NCI-H774 (cell line): ENCODE measurements around the gene TMEM150C.

Experiments
- DNase-seq: peaks from one replicate; lab custom pipeline; 2025; lab: John Stamatoyannopoulos, UW

The TMEM150C gene

DNA sequence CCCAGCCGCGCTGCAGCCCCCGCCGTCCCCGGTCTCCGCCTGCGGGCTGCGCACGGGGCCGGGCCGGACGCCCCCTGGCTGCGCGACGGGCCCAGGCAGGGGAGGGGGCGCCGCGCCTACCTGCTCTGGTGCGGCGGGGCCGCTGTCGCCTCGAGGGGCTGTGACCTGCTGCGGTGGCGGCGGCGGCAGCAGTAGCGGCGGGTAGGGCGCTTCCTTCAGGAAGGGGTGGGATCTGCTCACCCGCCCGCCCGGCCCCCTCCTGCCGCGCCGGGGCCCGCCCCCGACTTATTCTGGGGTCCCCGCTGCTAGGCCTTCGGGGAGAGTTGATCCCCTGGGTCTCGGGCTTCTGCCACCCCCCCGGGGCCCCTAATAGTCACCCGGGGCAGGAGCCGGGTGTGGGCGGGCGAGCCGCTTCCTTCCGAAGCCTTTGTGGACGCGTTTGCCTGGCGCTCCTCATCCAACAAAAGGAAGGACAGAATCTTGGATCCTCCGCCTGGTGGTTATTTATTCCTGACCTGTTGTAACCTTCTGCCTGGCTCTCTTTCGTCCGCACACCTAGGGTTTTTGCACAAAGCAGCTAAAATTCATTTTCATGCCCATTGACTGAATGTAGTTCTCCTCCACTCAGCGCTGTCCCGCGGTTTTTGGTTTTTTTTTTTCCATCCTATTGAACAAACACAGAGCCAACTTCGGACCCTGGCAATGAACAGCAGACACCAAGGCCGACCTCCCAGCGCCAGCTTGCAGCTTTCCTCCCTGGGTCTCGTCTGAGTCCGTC, at the start of gene TMEM150C:
TSS of gene TMEM150C (minus strand) at position 203 of the 778 bp plus-strand sequence. CDS start 57,331 bp downstream, outside the sequence.
- no peak for DNase-seq

DNA sequence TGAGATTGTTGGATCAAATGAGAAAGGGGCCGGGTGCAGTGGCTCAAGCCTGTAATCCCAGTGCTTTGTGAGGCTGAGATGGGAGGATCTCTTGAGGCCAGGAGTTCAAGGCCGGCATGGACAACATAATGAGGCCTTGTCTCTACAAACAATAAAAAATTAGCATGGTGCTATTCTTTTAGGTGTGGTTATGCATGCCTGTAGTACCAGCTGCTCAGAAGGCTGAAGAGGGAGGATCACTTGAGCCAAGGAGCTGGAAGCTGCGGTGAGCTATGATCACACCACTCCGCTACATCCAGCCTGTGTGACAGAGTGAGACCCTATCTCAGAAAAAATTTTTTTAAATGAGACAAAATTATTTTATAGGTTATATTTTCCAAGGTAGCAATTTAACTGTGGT, 49.7 kb upstream of the TMEM150C start:
- DNase-seq = no peak

DNA sequence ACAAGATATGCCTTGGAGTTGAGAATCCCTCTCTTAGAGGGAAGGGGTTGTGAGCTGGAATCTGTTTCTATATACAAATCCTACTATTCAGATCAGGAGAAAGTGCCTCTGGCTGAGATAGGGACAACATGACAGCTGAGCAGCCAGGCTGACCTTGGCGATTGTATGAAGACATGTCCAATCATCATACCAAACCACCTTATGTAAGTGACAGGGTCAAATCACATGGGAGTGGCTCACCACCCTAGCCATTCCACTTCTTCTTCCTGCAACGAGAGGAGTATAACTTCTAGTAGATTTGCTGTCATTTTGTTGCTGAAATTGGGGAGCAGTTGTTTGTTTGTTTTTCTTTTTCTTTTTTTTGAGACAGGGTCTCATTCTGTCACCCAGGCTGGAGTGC, 48.3 kb upstream of the TMEM150C start:
- no peak for DNase-seq

DNA sequence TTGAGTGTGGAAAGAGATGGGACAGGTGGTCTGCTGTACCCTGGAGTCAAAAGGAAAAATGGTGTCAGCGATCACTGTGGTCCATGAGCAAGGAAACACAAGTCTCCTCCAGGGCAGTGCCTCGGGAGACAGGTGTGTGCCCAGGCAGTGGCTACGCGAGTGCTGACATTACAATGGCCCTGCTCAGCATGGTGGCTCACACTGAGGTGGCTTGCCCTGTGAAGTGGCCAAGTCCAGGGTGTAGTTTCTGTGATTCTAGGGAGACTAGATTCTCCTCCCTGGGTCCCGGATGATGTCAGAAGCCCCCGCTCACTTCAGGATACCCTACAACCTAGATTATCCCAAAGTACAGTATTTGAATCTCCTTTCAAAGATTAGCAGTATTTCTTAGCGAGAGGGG, 44.8 kb upstream of the TMEM150C start:
- DNase-seq = no peak

DNA sequence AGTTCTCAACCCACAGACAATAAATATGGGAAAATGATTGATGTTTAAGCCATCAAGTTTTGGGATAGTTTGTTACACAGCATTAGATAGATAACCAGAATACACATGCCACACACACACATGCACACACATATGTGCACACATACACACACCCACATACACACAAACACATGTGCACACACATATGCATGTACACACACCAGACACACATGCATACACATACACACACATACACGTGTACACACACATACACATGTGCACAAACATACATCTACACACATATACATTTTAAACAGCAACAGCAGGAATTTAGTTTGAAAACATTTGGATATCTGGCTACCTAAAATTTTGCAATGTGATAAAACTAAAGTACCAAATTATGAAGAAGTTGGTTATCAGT, 42.7 kb upstream of the TMEM150C start:
- no peak for DNase-seq

DNA sequence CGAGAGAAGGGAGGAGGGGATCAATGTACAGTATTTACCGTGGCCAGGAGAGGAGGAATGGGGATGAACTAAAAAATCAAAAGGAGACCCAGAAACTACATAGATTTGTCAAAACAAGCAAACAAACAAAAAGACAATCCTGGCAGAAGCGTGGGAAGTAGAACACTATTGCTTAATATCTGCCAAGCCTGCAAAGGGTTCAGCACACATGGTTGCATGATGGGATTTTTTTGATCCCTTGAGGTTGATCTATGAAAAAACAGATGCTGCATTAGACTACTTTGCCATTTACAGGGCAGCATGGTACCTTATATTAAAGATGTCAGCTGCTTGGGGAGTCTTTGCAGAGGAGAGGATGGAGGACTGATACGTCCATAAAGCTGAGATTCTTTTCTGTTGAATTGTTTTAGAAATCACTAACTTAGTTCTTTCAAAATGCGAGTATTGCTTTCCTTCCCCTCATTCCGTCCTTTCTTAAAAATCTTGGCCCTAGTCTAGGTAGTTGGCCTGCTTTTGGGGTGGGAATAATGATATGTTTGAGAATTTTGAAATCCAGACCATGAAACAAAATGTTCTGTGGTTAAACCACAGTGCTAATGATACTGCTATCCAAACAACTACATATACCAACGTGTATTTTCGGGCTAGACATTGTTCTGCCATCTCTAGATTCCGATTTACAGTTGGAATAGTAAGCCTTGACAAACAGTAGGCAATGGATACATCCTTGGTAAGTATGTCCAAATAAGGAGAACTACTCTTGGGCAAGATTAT, 39.6 kb upstream of the TMEM150C start:
- DNase-seq = no peak

DNA sequence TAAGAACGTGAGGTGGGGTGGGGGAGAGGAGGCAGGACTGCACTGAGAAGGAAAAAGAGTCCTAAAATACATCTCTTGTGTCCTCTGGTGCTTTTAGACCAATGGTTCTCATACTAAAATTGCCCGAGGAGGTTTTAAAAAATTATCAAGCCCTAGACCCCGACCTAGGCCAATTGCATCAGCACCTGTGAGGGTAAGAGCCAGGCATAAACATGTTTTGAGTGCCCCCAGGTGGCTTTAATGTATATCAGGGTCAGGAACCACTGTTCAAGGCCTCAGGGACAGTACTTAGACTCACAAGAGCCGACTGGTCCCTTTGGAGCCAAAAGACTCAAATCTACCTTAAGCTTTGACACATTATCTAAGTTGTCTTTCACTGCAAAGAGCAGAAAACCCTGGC, 37.5 kb upstream of the TMEM150C start:
- DNase-seq = no peak

DNA sequence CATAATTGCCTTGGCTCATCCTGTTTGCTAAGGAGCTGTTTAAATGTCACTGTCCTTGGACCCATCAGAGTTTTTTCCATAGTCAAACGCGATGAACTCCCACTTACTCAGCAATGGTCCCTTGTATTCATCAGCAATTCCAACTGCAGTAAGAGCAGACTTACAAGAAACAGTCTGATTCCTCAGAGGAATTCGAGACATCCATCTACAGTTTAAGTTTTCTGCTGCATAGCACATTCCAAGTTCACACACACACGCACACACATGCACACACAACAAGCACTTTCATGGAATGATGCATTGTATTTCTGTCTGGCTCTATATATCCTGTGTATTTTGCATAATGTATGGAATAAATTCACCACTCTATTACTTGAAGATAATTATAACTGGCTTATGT, 32.7 kb upstream of the TMEM150C start:
- DNase-seq = no peak

DNA sequence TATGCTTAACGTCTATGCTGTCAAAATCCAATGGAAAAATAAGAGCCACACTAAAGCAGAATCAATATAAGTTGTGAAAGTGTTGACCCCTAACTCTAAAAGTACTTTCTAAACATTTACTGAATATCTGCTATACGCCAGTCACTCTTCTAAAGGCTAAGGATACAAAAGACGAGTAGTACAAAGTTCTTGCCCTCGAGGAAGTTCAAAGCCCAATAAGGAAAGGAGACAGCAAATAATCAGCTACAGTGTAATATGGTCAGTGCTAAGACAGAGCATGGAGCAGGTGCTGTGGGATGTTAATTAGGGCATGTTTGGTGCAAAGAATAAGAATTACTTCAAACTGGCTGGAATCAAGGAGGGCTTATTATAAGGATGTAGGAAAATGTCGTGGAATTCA, 31.6 kb upstream of the TMEM150C start:
- no peak for DNase-seq

DNA sequence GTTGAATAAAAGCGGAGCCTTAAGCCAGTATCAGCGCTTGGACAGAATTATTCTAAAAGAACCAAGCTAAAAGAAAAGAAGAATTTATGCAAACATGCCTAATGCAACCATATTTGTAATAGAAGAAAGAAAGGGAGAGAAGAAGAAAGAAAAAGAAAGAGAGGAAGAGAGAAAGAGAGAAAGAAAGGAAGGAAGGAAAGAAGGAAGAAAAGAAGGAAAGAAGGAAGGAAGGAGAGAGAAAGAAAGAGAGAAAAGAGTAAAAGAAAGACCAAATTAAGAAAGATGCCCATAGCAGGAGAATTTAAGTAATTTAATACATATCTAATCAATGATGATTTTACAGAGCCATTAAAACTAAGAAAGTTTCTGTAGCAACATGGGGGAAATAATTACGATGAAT, 30.9 kb upstream of the TMEM150C start:
- no peak for DNase-seq

DNA sequence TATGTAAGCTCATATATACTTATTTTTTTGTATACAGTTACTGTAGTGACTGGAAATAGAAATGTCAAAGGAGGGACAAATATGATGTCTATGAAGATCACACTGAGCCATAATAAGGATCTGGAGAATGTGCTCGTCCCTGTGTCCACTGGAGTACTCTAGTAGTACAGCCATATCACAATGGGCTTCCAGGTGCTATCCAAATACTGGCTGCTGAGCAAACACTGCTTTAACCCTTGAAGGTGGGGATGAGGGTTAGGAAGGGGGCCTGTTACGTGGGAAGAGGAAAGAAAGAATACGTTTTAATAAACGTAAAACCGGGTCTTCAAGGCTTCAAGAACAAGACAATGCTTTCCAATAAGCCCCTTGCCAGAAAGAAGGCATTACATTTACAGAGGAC, 29.8 kb upstream of the TMEM150C start:
- DNase-seq = no peak

DNA sequence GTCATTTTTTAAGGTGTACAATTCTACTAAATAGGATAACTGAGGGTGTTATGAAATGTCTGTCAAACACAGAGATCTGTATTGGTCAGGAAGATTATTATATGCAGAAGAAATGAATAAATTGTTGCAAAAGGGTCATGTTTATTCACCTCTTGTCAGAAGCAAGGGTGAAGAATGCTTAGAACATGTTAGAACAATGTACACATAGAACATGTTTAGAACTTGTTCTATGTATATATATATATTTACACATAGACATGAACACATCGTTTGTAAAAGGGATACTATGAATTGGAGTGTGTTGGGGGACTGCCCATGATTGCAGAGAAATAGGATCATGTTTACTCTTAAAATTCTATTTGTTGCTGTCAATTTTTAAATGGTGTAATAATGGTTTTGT, 28.0 kb upstream of the TMEM150C start:
- no peak for DNase-seq

DNA sequence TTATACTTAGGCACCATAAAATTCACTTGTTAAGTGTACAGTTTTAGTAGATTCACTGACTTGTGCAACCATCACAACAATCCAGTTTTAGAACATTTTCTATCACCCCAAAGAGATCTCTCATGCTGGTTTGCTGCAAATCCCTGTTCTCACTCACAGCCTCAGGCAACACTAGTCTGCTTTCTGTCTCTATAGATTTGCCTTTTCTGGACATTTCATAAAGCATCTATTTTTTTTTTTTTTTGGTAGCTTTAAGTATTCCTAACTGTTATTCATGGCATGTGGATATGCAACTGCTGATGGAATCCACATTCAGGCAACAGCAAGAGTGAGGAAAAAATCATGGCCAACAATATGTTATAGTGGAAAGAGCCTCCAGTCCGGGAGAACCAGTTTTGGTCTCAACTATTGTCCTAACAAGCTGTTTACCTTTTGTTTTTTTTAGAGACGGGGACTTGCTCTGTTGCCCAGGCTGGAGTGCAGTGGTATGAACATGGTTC, 27.0 kb upstream of the TMEM150C start:
- no peak for DNase-seq

DNA sequence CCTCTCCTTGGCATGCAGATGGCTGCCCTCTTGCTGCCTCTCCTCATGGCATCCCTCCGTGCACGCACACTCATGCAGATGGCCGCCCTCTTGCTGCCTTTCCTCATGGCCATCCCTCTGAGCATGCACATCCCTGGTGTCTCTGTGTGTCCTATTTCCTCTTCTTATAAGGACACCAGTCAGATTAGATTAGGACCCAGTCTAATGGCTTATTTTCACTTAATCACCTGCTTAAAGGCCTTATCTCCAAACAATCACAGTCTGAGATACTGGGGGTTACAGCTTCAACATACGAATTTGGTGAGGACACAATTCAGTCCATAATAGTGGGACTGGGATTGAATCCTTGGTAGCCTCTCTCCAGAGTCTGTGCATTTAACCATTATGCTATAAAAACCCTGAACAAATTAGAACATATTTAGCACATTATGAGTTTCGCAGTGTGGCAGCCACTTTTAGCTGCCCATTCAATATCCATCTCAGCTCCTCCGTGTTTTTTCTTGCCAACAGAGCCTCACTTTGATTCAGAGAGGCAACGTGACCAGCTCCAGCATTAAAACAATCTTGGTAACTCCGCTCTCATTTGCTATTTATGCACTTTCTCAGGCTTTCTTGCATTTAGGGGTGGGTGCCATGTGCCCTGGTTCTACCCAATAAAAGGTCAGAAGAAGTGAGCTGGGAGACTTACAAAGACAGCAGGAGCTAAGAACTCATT, 26.2 kb upstream of the TMEM150C start:
- no peak for DNase-seq

DNA sequence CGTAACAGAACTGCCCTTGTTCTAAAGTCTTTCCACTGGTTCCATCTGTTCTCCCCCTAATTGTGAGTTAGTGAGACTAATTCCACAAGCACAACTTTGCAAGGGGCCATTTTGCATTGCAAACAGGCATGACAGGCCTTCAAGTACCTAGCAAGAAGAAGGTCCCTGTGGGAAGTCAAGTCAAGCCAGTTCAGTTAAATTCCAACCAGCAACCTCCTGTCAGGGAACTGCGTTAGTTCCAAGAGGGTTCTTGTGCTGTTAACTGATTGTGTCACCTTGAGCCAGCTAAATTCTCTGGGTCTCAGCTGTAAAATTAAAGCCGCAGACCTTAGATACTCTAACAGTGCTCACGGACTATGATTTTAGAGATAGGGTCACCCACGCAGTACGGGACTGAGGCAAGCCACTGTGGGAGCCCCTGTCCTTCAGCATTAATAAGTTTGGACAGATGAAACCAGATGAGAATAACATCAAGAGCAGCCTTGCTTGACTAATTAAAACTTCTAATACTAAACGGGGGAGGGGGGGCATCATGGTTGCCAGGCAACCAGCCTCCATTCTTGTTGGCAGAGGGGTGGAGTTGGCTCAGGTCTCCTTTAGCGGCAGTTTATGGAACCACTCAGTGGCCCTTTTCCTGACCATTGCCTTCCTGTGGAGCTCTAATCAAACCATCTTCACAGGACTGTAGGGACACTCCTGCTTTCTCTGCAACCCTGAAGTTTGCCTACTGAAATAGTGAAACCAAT, 24.1 kb upstream of the TMEM150C start:
- no peak for DNase-seq

DNA sequence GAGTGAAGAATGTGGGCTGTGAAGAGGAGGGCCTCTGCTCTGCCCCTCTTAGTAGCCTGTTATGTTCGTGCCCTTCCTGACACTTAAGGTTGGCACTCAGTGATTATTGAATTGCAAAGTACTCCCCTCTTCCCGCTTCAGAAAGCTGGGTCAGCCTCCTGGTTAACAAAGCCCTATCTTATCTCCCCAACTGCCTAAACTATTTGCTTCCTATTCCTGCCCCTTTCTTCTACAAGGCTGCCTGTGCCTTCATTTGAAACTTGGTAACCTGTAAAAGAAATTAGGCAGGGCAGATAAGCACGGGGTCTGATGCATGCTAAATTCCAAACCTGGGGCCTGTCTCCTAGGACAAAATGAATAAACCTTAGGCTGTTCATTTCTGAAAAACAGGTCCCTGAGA, 23.1 kb upstream of the TMEM150C start:
- no peak for DNase-seq

DNA sequence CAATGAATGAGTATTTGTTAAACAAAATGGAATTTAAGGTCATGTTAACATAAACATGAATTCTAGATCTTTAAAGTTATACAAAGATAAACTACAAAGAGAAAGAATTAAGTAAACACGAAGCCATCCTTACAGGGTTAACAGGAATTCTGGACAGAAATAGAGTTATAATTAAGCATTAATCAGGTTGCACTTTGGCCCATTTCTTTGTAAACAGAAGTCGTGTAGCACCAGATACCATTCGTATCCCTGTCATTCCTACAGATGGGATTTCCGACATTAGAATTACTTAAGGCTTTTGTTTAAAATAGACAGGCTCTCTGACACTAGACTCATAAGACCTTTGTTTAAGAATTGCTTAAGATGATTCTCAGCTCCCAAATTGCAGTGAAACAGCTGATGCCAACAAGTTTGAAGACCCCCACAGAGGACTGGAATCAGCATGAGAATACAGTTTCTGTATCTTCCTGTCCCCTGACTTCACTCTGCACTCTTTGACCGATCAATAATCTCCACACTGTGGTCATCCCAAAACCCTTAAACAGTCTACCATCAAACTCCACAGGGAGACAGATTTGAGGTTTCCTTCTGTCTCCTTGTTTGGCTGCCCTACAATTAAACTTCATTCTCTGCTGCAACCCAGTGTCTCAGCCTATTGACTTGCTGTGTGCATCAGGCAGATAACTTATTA, 22.3 kb upstream of the TMEM150C start:
- no peak for DNase-seq

DNA sequence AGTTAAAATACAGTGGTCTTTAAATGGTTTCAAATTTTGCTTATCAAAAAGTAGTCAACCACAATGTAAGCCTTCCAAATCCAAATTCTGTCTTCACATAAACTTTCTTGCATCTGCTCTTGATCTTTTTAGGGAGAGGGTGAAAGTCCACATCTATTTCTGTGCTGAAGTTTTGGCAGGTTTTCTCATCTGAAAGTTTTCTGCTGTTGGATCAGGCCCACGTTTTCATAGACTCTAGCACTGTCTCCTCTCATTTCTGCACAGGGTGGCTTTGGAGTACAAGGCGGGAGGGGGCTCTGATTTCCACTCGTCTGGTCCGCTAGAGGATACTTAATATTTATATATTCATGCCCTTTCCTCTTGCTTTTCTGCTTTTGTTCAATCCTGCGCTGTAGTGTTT, 18.1 kb upstream of the TMEM150C start:
- DNase-seq = no peak

DNA sequence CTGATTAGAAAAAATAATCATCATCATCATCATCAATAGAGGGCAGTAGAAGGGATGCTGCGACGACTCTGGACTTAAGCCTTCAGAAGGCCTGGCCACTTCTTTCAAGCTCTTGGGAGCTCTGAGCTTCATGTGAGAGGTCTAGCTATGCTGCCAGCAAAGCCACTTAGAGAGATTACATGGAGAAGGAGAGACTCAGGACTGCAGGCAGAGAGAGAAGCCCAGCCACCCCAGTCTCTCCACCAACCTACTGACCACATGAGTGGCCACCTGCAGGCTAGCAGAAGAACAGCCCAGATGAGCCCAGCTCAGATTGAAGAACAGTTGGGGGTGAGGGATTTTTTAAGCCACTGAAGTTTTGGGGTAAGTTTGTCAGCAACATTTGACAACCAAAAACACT, 17.1 kb upstream of the TMEM150C start:
- DNase-seq = no peak

DNA sequence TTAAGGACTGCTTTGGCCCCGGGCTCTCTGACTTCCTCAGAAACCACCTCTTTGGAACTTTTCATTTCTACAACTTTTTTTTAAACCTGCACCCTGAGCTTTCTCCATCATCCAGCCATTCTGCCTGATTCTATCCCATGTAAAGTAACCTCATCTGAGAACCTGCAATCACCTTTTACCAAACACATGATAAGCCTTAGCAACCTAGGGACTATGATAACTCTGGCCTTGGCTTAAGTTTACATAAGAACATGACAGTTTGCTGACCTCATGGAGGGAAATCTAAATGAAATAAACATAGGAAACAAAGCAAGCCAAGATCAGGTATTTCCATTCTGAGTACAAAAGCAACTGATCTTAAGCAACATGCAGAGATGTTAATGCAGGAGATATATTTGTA, 15.7 kb upstream of the TMEM150C start:
- DNase-seq = no peak

DNA sequence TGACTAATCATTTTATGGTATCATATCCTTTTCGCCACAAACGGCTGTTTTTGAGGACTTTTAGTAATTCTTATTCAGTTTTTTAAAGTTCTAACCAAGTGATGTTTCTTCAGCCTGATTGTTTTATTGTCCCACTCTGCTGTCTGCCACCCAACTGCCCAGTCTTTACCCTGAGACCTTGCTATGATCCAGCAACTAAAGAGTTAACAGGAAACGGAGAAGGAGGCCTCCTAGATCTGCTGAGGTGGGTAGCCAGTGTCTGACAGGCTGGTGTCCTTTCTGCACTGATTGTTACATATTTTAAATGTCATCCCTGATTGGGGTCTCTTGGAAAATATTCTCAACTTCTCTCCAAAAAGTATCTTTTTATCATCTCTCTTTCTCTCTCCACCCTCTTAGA, 7.9 kb upstream of the TMEM150C start:
- DNase-seq = no peak
